Activated CD4-positive, alpha-beta T cell treated with anti-CD3 and anti-CD28 coated beads, Interleukin-2, amount 50 U/mL, for 1 hour (primary cell): ENCODE data around the gene MTOR.
"Not testable (repeated sequence)": the region's sequence is repeated elsewhere in the genome, so short reads cannot be mapped to it uniquely, and the experiment has no call there.

Experiments used
- DNase-seq: peaks from one replicate; pipeline ENCODE4 v3.0.0-alpha.2; 2020

MTOR gene

GRCh38 chr1:11100149-11100493, 162.2 kb downstream of the MTOR start:
- DNase-seq: no peak

- peak; percentile 95 for DNase-seq
These were observed 162.8 kb downstream of the MTOR start, which contains the start of gene EXOSC10 for GRCh38 chr1:11099310-11100148. TSS of gene EXOSC10 (minus strand) at chr1:11099869. CDS start at chr1:11099831, 38 bp downstream.

GRCh38 chr1:11098931-11099309, 163.4 kb downstream of the MTOR start:
- no peak for DNase-seq

- not testable (repeated sequence) for DNase-seq
These were observed 178.6 kb downstream of the MTOR start for GRCh38 chr1:11083784-11084183.

GRCh38 chr1:11080931-11081330, 181.4 kb downstream of the MTOR start:
- DNase-seq: no peak

GRCh38 chr1:11078631-11079030, 183.7 kb downstream of the MTOR start:
- DNase-seq: no peak

- not testable (repeated sequence) for DNase-seq
These were observed 189.0 kb downstream of the MTOR start for GRCh38 chr1:11073398-11073797.

- DNase-seq: no peak
These were observed 190.0 kb downstream of the MTOR start for GRCh38 chr1:11072216-11072917.

GRCh38 chr1:11071463-11072215, 190.7 kb downstream of the MTOR start:
- DNase-seq: no peak

- no peak for DNase-seq
These were observed 191.5 kb downstream of the MTOR start for GRCh38 chr1:11070876-11071275.

- no peak for DNase-seq
These were observed 193.5 kb downstream of the MTOR start for GRCh38 chr1:11068600-11069473.

GRCh38 chr1:11067716-11068599, 194.4 kb downstream of the MTOR start:
- no peak for DNase-seq

- no peak for DNase-seq
These were observed 196.6 kb downstream of the MTOR start for GRCh38 chr1:11065796-11066195.

- DNase-seq: no peak
These were observed 197.4 kb downstream of the MTOR start for GRCh38 chr1:11064942-11065341.

- DNase-seq: not testable (repeated sequence)
These were observed 198.3 kb downstream of the MTOR start for GRCh38 chr1:11063937-11064537.

- DNase-seq: no peak
These were observed 199.4 kb downstream of the MTOR start for GRCh38 chr1:11062965-11063401.

GRCh38 chr1:11061652-11062365, 200.5 kb downstream of the MTOR start:
- no peak for DNase-seq

- peak; percentile 87 for DNase-seq
These were observed 202.2 kb downstream of the MTOR start, which contains the start of gene SRM for GRCh38 chr1:11059968-11060830. TSS of gene SRM (minus strand) at chr1:11060018. CDS start at chr1:11059943, 75 bp downstream.
